SK-N-MC (cell line): Measurements from ENCODE around the gene MB21D2.

Source experiments
- DNase-seq: peaks from one replicate; pipeline ENCODE4 v3.0.0-alpha.2; 2011; ENCODE audit warnings: low read depth, low spot score
- H3K27ac ChIP-seq: fragments of 200-600 bp; sonication (generic); 2 replicates; pipeline ENCODE4 v1.5.1; 2016; ENCODE audit warnings: mixed run types
- H3K36me3 ChIP-seq: fragments of 200-600 bp; sonication (generic); 2 replicates; pipeline ENCODE4 v1.6.1; 2017; ENCODE audit warnings: antibody characterized with exemption, low read length, mixed read lengths; ENCODE audit not compliant: insufficient read depth
- H3K4me3 ChIP-seq: fragments of 200-600 bp; sonication (generic); 2 replicates; pipeline ENCODE4 v1.5.1; 2016
- H3K9ac ChIP-seq: fragments of 200-600 bp; sonication (generic); 2 replicates; pipeline ENCODE4 v1.8.0; 2017; ENCODE audit warnings: mixed run types, mixed read lengths; ENCODE audit not compliant: insufficient read length
- H3K9me3 ChIP-seq: fragments of 200-600 bp; sonication (generic); 2 replicates; pipeline ENCODE4 v1.6.1; 2017; ENCODE audit warnings: low read depth, mild to moderate bottlenecking, antibody characterized with exemption, low read length, moderate library complexity, mixed read lengths
- EZH2 ChIP-seq: fragments of 200-600 bp; sonication (generic); IDR thresholded peaks from one replicate; pipeline ENCODE4 v1.6.1; 2017; ENCODE audit warnings: antibody characterized with exemption
- FOXP2 ChIP-seq: optimal IDR thresholded peaks from 2 replicates; pipeline ENCODE3; 2011; ENCODE audit warnings: mild to moderate bottlenecking, moderate library complexity; ENCODE audit not compliant: insufficient read depth; ENCODE audit errors: extremely low read length, control extremely low read depth
- POLR2AphosphoS5 ChIP-seq: IDR thresholded peaks from 2 replicates; pipeline ENCODE4 v1.6.1; 2012; ENCODE audit warnings: mild to moderate bottlenecking, low read depth, low read length, borderline replicate concordance

Gene MB21D2

DNA sequence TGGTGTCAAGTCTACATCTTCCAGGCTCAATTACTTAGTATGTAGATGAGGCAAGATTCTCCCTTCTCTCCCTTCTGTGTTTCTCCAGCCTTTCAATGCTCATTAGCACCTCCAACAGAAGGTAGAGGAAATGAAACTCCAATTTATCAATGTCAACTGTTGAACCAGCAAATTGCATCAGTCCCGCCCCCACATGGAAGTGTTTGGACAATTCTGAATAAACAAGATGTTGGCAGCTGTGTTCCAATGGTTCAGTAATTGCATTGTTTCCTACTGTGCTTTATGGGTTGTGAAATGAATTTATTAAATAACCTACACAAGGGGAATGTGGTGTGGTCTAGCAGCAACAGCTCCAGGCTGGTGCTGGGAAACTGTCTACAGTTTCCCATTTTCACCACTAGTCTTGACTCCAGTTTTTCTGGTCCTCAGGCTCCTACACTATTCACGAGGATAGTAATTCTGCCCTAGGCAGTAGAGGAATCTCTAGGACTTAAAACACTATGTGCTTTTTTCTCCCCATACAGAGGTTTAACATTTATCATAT is 91.9 kb downstream of the MB21D2 start:
- Histone ChIP-seq H3K27ac (no peak overlapping the region), H3K36me3 (no peaks in the 10 kb centered on the region), H3K9ac (no peak overlapping the region), H3K9me3 (no peaks in the 10 kb centered on the region), H3K4me3 (no peak overlapping the region)
- TF ChIP-seq EZH2 (no peak), FOXP2 (no peak), POLR2AphosphoS5 (no peak)
- no peak for DNase-seq

DNA sequence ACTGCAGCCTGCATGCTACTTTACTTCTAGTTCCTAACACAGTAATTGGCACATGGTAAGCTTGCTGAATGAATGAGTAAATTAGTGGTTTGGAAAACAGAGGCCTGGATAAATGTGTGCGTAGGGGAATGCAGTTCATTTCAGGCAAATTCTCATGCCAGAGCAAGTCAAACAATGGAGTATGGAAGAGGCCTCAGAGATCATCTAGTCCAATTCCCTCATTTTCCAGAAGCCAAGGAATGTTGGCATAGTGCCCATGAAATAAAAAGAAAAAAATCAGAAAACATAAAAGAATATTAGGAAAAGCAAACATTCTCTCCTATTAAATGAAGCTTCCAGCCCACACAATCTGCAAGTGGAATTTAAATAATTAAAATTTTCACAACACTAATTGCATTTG is 92.4 kb downstream of the MB21D2 start:
- no peak overlapping the region for H3K9ac ChIP-seq
- H3K36me3 ChIP-seq = no peaks in the 10 kb centered on the region
- no peaks in the 10 kb centered on the region for H3K9me3 ChIP-seq
- no peak for DNase-seq
- no peak for TF ChIP-seq EZH2
- no peak for TF ChIP-seq POLR2AphosphoS5
- no peak for TF ChIP-seq FOXP2
- no peak overlapping the region for H3K4me3 ChIP-seq
- no peak overlapping the region for H3K27ac ChIP-seq

DNA sequence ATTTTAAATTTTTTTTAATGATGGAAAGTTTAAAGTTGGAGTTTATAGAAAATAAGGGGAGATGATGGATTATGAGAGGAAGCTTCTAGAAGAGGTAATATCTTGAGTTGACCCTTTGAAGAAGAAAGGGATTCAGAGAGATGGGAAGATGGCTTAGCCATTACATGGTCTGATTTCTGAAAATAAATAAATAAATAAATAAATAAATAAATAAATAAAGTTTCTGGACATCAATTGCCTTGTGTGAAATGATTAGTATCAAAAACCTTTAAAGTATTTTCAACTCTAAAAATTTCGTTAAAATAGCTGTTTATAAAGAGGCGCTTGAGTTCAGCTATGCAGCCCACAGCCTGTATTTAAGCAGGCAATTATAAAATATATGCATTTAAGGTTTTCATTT is 93.3 kb downstream of the MB21D2 start:
- Histone ChIP-seq H3K36me3 (no peaks in the 10 kb centered on the region), H3K9me3 (no peaks in the 10 kb centered on the region), H3K27ac (no peak overlapping the region), H3K9ac (no peak overlapping the region), H3K4me3 (no peak overlapping the region)
- DNase-seq = no peak
- no peak for TF ChIP-seq FOXP2
- TF ChIP-seq EZH2 = no peak
- no peak for TF ChIP-seq POLR2AphosphoS5

DNA sequence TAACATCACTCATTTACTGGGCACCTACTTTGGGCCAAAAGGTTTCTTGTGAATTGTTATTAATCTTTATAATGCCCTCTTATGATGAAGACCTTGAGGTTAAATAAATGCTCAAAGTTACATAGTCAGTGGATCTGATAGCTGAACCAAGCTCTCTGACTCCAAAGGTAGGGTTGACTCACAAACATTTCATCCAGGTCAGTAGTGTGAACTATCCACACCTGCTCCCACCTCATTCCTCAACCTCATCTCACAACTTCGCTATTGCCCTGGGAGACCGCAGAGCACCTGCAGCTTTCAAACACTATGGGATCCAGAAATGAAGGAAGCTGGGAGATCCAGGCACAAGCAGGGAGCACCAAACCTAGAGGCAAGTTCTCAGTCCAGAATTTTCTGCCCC is 96.5 kb downstream of the MB21D2 start:
- Histone ChIP-seq H3K27ac (no peak overlapping the region), H3K9ac (no peak overlapping the region), H3K9me3 (no peaks in the 10 kb centered on the region), H3K36me3 (no peaks in the 10 kb centered on the region), H3K4me3 (no peak overlapping the region)
- TF ChIP-seq POLR2AphosphoS5 = no peak
- no peak for TF ChIP-seq FOXP2
- no peak for TF ChIP-seq EZH2
- DNase-seq = no peak

DNA sequence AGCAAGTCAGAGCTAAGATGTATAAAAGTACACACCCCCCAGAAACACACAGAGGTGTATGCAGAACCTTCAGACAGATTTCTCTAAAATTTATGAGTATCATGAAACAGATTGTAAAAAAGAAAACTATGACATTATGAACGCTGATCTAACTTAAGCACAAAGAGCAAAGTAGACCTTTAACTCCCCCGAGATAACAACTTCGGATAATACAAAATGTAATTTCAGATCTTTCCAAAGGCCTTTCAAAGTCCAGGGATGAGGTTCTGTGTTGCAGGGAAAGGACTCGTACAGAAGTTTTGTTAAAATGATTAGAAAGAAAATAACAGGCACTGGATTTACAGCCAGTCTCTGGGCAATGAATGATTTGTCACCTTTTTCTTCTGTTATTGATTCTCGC is 97.5 kb downstream of the MB21D2 start:
- no peaks in the 10 kb centered on the region for H3K36me3 ChIP-seq
- no peak overlapping the region for H3K4me3 ChIP-seq
- H3K9me3 ChIP-seq = no peaks in the 10 kb centered on the region
- DNase-seq = no peak
- H3K27ac ChIP-seq = no peak overlapping the region
- TF ChIP-seq FOXP2 (no peak), EZH2 (no peak), POLR2AphosphoS5 (no peak)
- H3K9ac ChIP-seq = no peak overlapping the region

DNA sequence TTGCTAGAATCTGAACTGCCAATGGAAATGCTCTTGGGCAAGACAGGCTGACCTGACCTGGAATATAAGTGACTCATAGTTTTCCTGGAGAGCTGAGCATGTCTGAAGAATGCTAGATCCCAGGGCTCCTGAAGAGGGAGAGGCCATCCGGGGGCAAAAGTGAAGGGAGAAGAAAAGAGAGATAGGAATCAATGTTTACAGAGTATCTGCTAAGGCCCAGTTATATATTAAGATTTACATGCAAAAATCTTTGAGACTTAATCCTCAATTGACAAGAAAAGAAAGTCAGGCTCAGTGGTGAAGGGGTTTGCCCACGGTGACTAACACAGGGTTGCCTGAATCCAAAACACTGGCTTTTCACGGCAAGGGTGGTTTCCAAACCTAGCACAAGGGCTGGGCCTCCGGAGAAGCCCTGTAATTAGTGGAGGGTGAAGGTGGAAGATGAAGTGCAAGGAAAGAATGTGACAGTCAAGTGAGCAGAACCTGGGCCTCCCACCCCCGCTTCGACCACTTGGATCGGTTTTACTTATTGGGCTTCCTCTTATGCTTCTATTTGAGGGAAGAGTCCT is 98.6 kb downstream of the MB21D2 start:
- no peak for DNase-seq
- no peak for TF ChIP-seq POLR2AphosphoS5
- TF ChIP-seq EZH2 = no peak
- TF ChIP-seq FOXP2 = no peak
- Histone ChIP-seq H3K9me3 (no peaks in the 10 kb centered on the region), H3K9ac (no peak overlapping the region), H3K4me3 (no peak overlapping the region), H3K27ac (no peak overlapping the region), H3K36me3 (no peaks in the 10 kb centered on the region)

DNA sequence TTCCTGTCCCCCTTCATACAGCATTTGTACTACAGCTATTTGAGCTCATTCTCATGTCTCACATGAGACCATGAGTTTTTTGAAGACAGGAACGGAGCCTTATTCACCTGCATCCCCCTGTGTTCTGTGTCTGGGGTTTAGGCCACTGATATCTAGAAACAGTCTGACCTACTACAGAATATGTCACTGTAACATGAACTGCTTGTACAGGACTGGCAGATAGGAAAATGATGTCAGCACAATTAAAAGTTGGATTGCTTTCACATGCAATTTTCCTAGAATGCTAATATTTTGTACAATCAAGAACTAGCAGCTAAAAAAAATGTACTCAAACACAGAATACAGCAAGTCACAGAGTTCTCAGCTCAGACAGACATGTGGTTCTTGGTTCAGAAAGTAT is 99.5 kb downstream of the MB21D2 start:
- Histone ChIP-seq H3K9me3 (no peaks in the 10 kb centered on the region), H3K36me3 (no peaks in the 10 kb centered on the region), H3K27ac (no peak overlapping the region), H3K9ac (no peak overlapping the region), H3K4me3 (no peak overlapping the region)
- no peak for TF ChIP-seq EZH2
- no peak for TF ChIP-seq FOXP2
- TF ChIP-seq POLR2AphosphoS5 = no peak
- DNase-seq = no peak

DNA sequence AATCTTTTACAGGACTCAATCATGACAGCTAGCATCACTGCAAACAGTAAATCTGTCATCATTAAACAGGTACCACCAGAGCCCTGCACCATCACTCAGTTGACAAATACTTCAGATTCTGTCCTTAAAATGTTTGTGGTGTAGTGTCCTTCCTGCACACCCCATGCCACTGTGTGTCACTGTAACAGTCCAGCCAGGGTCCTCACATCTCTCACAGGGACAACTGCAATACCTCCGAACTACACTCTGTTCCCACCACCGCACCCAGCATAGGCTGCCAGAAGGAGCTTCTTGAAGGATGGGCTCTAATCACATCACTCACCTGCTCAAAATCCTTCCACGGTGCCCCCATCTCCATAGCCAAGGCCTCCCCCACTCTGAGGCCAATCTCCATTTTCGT is 100.2 kb downstream of the MB21D2 start:
- no peaks in the 10 kb centered on the region for H3K36me3 ChIP-seq
- no peak overlapping the region for H3K9ac ChIP-seq
- DNase-seq = no peak
- no peak overlapping the region for H3K27ac ChIP-seq
- no peak overlapping the region for H3K4me3 ChIP-seq
- TF ChIP-seq EZH2 = no peak
- no peak for TF ChIP-seq POLR2AphosphoS5
- no peak for TF ChIP-seq FOXP2
- no peaks in the 10 kb centered on the region for H3K9me3 ChIP-seq

DNA sequence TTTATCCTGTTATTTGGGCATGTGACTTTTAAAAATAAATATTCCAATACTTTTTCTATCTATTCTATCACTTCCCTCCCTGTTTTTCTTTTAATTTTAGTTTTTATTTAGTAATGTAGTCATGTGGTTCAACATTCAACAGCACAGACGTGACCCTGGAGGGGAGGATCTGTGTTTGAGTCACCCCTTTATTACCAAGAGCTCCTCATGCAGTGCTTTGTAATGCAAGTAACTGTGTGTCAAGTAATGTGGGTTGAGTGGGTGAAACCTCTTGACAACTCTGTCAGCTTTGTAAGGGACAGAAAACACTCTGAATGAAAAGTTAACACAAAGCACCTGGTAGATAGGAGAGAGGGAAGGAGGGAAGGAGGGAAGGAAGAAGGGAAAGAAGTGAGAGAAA is 100.6 kb downstream of the MB21D2 start:
- Histone ChIP-seq H3K9me3 (no peaks in the 10 kb centered on the region), H3K36me3 (no peaks in the 10 kb centered on the region), H3K27ac (no peak overlapping the region), H3K4me3 (no peak overlapping the region), H3K9ac (no peak overlapping the region)
- no peak for DNase-seq
- no peak for TF ChIP-seq POLR2AphosphoS5
- TF ChIP-seq FOXP2 = no peak
- TF ChIP-seq EZH2 = no peak
